BLaER1 (cell line): ENCODE data around the gene UBE2K.
"Not testable (repeated sequence)": the region's sequence is repeated elsewhere in the genome, so short reads cannot be mapped to it uniquely, and the experiment has no call there.

ENCODE experiments used
- H3K27ac ChIP-seq: shearing (Covaris generic); formaldehyde crosslinking; 2 replicates; pipeline ENCODE4 v1.8.1; 2022
- H3K27me3 ChIP-seq: shearing (Covaris generic); formaldehyde crosslinking; 2 replicates; pipeline ENCODE4 v1.8.1; 2022
- H3K36me3 ChIP-seq: shearing (Covaris generic); formaldehyde crosslinking; 2 replicates; pipeline ENCODE4 v1.8.1; 2022
- H3K4me1 ChIP-seq: shearing (Covaris generic); formaldehyde crosslinking; 2 replicates; pipeline ENCODE4 v1.8.1; 2022
- H3K4me2 ChIP-seq: shearing (Covaris generic); formaldehyde crosslinking; 2 replicates; pipeline ENCODE4 v1.8.1; 2022
- H3K4me3 ChIP-seq: shearing (Covaris generic); formaldehyde crosslinking; 2 replicates; pipeline ENCODE4 v1.8.1; 2022
- H3K9ac ChIP-seq: shearing (Covaris generic); formaldehyde crosslinking; 2 replicates; pipeline ENCODE4 v1.8.1; 2022
- H3K9me3 ChIP-seq: shearing (Covaris generic); formaldehyde crosslinking; 2 replicates; pipeline ENCODE4 v1.8.1; 2022
- H4K20me1 ChIP-seq: shearing (Covaris generic); formaldehyde crosslinking; 2 replicates; pipeline ENCODE4 v1.8.1; 2022
- Cebpa-rat ChIP-seq: shearing (Covaris generic); IDR thresholded peaks from 2 replicates; pipeline ENCODE4 v1.8.1; 2022

Gene UBE2K

DNA sequence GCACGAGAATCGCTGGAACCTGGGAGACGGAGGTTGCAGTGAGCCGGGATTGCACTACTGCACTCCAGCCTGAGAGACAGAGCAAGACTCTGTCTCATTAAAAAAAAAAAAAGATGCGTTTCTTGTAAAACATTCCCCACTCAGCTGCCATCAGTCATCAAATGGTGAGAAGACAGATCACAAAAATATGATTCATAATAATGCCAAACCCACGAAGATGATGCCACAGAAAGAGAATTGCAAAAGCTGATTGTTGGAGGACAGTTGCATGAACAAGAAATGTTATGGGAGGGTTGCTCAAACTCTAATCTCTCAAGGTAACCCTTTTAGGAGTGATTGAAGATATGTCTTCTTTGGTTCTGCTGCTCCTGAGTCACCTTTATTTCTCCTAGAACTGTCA lies 37.9 kb upstream of the UBE2K start:
- no peaks in the 10 kb centered on the region for H3K9me3 ChIP-seq
- H3K4me1 ChIP-seq = no peaks in the 10 kb centered on the region
- no peaks in the 10 kb centered on the region for H3K36me3 ChIP-seq
- no peaks in the 10 kb centered on the region for H3K27me3 ChIP-seq
- no peak overlapping the region for H3K27ac ChIP-seq
- no peaks in the 10 kb centered on the region for H4K20me1 ChIP-seq
- no peak for TF ChIP-seq Cebpa-rat
- H3K4me2 ChIP-seq = no peak overlapping the region
- no peak overlapping the region for H3K4me3 ChIP-seq
- no peak overlapping the region for H3K9ac ChIP-seq

DNA sequence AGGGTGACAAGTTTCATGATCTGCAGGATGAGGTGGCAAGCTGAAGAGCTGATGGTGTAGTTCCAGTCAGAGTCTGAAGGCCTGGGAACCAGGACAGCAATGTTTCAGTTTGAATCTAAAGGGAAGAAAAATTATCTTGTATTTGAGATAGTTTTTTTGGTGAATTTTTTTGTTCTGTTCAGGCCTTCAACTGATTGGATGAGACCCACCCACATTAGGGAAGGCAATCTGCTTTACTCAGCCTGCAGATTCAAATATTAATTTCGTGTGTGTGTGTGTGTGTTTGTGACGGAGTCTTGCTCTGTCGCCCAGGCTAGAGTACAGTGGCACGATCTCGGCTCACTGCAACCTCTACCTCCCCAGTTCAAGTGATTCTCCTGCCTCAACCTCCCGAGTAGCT lies 37.2 kb upstream of the UBE2K start:
- H3K9ac ChIP-seq = no peak overlapping the region
- H3K27me3 ChIP-seq = no peaks in the 10 kb centered on the region
- H3K4me2 ChIP-seq = no peak overlapping the region
- no peaks in the 10 kb centered on the region for H3K36me3 ChIP-seq
- H3K4me3 ChIP-seq = no peak overlapping the region
- H4K20me1 ChIP-seq = no peaks in the 10 kb centered on the region
- H3K4me1 ChIP-seq = no peaks in the 10 kb centered on the region
- no peaks in the 10 kb centered on the region for H3K9me3 ChIP-seq
- no peak overlapping the region for H3K27ac ChIP-seq
- no peak for TF ChIP-seq Cebpa-rat

- Histone ChIP-seq H4K20me1 (no peaks in the 10 kb centered on the region), H3K27me3 (no peaks in the 10 kb centered on the region), H3K4me1 (no peaks in the 10 kb centered on the region), H3K36me3 (no peaks in the 10 kb centered on the region), H3K4me3 (no peak overlapping the region), H3K4me2 (no peak overlapping the region), H3K9me3 (no peaks in the 10 kb centered on the region), H3K27ac (no peak overlapping the region), H3K9ac (no peak overlapping the region)
- no peak for TF ChIP-seq Cebpa-rat
Measured at GRCh38 chr4:39662683-39663082, 35.3 kb upstream of the UBE2K start.

DNA sequence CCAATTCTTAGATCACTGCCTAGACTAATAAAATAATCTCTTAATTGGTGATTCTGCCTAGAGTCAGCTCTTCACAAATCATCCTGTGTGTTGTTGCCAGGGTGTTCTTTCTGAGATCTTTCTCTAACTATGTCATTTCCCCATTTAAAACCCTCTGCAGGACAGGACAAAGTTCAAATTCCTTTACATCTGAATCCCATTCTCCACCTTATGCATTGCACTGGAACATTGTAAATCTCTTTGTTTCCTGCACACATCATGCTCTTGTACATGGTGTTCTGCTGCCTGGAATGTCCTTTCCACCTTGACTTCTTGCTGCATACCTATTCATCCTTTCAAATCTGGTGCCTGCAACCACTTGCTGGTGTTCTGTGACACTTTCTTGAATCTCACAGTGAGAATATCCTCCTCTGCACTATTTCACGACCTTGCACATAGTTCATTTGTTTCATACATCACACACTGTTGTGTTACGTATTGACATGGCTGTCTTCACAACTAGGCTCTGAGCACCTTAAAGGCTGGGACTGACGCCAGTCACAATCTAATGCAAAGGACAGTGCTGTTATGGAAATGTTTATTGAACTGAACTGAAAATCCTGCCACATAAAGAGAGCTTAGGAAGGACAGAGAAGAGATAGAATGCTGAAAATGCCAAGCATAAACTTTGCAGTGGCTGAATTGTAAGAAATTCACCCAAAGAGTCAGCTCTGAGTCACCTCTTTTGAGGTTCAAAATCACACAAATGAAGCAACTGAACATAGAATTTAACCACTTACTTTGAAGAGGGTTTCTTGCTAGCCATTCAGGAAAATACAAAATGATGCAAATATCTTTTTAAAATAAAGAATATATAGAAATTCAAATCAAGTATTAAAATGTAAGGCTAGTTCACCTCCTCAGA lies 32.9 kb upstream of the UBE2K start:
- Histone ChIP-seq H3K9ac (no peak overlapping the region), H3K9me3 (no peaks in the 10 kb centered on the region), H3K4me1 (no peaks in the 10 kb centered on the region), H3K27ac (no peak overlapping the region), H3K36me3 (no peaks in the 10 kb centered on the region), H4K20me1 (no peaks in the 10 kb centered on the region), H3K4me2 (no peak overlapping the region), H3K27me3 (no peaks in the 10 kb centered on the region), H3K4me3 (no peak overlapping the region)
- TF ChIP-seq Cebpa-rat = no peak

DNA sequence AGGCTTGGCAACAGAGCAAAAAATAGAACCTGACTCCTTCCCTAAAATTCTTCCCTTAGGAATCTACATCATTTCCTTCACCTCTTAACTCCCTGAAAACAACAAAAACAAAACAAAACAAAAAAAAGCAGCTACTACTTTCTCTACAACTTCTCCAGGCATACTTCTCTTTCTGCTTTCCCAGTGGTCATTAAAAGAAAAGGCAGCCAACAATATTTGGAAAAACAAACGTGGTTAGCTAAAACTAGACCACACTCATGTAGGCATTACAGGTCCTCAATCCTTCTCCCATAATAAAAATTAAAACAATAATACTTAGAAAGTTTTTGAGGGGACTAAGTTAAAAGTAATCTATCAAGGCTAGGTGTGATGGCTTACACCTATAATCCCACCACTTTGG lies 30.2 kb upstream of the UBE2K start:
- no peaks in the 10 kb centered on the region for H3K9me3 ChIP-seq
- TF ChIP-seq Cebpa-rat = no peak
- no peaks in the 10 kb centered on the region for H3K4me1 ChIP-seq
- H3K36me3 ChIP-seq = no peaks in the 10 kb centered on the region
- no peaks in the 10 kb centered on the region for H3K27me3 ChIP-seq
- H3K4me2 ChIP-seq = no peak overlapping the region
- no peak overlapping the region for H3K9ac ChIP-seq
- H3K4me3 ChIP-seq = no peak overlapping the region
- no peak overlapping the region for H3K27ac ChIP-seq
- H4K20me1 ChIP-seq = no peaks in the 10 kb centered on the region

- no peak overlapping the region for H3K4me2 ChIP-seq
- no peak overlapping the region for H3K4me3 ChIP-seq
- H3K4me1 ChIP-seq = no peaks in the 10 kb centered on the region
- no peaks in the 10 kb centered on the region for H3K27me3 ChIP-seq
- no peak overlapping the region for H3K9ac ChIP-seq
- no peaks in the 10 kb centered on the region for H4K20me1 ChIP-seq
- no peak for TF ChIP-seq Cebpa-rat
- no peaks in the 10 kb centered on the region for H3K36me3 ChIP-seq
- H3K27ac ChIP-seq = no peak overlapping the region
- no peaks in the 10 kb centered on the region for H3K9me3 ChIP-seq
Measured at GRCh38 chr4:39668887-39669286, 29.0 kb upstream of the UBE2K start.

GRCh38 chr4:39670296-39670695 lies 27.6 kb upstream of the UBE2K start:
- H3K27me3 ChIP-seq, H3K27ac ChIP-seq, H3K36me3 ChIP-seq, H4K20me1 ChIP-seq, H3K4me1 ChIP-seq, H3K9ac ChIP-seq, H3K4me3 ChIP-seq, H3K4me2 ChIP-seq, H3K9me3 ChIP-seq: not testable (repeated sequence)

DNA sequence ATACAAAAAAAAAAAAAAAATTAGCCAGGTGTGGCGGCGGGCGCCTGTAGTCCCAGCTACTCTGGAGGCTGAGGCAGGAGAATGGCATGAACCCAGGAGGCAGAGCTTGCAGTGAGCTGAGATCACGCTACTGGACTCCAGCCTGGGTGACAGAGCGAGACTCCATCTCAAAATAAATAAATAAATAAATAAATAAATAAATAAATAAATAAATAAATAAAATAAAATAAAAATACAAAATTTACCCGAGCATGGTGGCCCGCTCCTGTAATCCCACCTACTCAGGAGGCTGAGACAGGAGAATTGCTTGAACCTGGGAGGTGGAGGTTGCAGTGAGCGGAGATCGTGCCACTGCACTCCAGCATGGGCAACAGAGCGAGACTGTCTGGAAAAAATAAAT lies 22.3 kb upstream of the UBE2K start:
- not testable (repeated sequence) for H3K4me1 ChIP-seq, H3K4me2 ChIP-seq, H3K4me3 ChIP-seq, H3K9ac ChIP-seq, H3K27ac ChIP-seq, H3K9me3 ChIP-seq, H3K27me3 ChIP-seq, H3K36me3 ChIP-seq, H4K20me1 ChIP-seq

DNA sequence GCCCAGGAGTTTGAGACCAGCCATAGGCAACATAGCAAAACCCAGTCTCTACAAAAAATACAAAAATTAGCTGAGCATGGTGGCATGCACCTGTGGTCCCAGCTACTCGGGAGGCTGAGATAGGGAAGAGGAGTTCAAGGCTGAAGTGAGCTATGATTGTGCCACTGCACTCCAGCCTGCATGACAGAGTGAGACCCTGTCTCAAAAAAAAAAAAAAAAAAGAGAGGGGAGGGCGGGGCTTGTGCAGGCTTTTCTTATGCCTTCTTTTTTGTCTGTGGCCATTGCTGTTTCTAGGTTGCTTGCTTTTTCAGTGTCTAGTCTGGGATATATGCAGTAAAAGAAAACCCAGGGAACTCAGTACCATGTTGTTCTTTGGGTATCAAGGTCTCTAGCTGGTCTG lies 16.9 kb upstream of the UBE2K start:
- H4K20me1 ChIP-seq, H3K27me3 ChIP-seq, H3K9me3 ChIP-seq, H3K27ac ChIP-seq, H3K4me2 ChIP-seq, H3K9ac ChIP-seq, H3K36me3 ChIP-seq, H3K4me3 ChIP-seq: not testable (repeated sequence)
- H3K4me1 ChIP-seq = peaks cover 23% of the 10 kb centered on the region

- Histone ChIP-seq H3K4me2 (peak overlapping the region; percentile 47), H3K9ac (no peak overlapping the region), H3K27ac (0 out of 2 replicates have a peak overlapping the region, but pooled peaks have one; percentile 7), H3K27me3 (no peaks in the 10 kb centered on the region), H4K20me1 (no peaks in the 10 kb centered on the region), H3K4me1 (peaks cover 23% of the 10 kb centered on the region), H3K9me3 (no peaks in the 10 kb centered on the region), H3K4me3 (no peak overlapping the region), H3K36me3 (no peaks in the 10 kb centered on the region)
- TF ChIP-seq Cebpa-rat = no peak
Measured at GRCh38 chr4:39682138-39682537, 15.8 kb upstream of the UBE2K start.

GRCh38 chr4:39685990-39686389 lies 11.9 kb upstream of the UBE2K start:
- no peak overlapping the region for H3K9ac ChIP-seq
- no peak for TF ChIP-seq Cebpa-rat
- H3K4me3 ChIP-seq = no peak overlapping the region
- H3K36me3 ChIP-seq = no peaks in the 10 kb centered on the region
- no peaks in the 10 kb centered on the region for H4K20me1 ChIP-seq
- H3K4me2 ChIP-seq = no peak overlapping the region
- H3K9me3 ChIP-seq = no peaks in the 10 kb centered on the region
- no peaks in the 10 kb centered on the region for H3K27me3 ChIP-seq
- no peak overlapping the region for H3K27ac ChIP-seq
- peaks cover 23% of the 10 kb centered on the region for H3K4me1 ChIP-seq
